ENCODE data around the gene VWA2. TPM values are rescaled to one million over a fixed set of nuclear protein-coding genes. Genes with fewer than 3 reads are reported as not detected.

VWA2 gene
- polyA plus RNA-seq, 1 of the 3 experiments (the other 2 are of a cell fraction) = not detected

DNA sequence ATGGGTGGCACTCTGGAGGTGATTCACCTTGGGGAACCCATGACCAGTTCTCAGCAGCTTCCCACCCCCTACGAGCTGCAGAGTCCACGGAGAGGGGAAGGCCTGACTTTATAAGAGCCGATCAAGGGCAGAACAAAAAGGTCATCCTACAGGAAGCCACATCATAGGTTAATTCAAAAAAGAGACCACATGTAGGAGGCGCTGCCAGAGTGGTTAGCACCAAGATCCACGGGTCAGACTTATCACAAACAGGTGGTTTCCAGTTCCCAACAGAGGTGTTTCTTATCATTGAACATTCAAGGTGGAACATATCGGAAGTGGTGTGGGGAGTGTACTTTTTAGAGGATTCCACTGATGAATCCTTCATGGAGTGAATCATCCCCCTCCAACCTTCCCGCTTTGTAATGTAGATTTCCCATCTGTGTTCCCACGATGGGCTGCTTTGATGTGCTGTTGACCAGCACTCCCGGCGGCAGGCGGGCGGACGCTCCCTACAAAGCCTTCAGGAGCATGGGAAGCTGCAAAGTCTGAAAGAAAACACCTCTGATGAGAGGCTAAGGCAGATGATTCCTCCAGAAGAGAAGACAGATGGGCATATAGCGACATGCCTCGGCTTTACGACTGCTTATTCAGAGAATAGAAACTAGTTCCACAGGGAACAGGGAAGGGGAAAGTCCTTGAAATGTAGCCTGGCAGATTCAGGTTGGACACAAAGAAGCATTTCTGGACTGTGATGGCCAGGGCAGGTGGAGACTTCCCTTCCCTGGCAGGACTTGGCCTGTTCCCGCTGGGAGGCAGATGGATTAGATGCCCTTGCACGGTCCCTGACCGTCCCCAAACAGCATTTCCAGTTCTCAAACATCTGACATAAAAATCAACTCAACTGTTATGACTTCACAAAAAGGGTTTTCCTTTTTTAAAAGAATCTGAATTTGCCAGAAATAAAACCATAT lies 98.7 kb downstream of the VWA2 start:
- H3K4me3 ChIP-seq (ENCODE audit: low read depth in 2 of 2, low read length in 1 of 2) = no peak overlapping the region
- WGBS (ENCODE audit: low lambda C conversion rate) = 91% methylated on average over 19 of the region's 19 CpGs
- H3K27me3 ChIP-seq (ENCODE audit: insufficient read depth) = peaks cover 5% of the 10 kb centered on the region; the same call in 1 of the 2 replicates
- H3F3A ChIP-seq (replicated peaks; ENCODE audit: insufficient read depth) = no peaks in the 10 kb centered on the region
- no peaks in the 10 kb centered on the region for H3K9me3 ChIP-seq
- H3K36me3 ChIP-seq (replicated peaks in 1 of 2; ENCODE audit: control insufficient read depth in 1 of 2, insufficient read depth in 2 of 2, low read length in 1 of 2) = no peaks in the 10 kb centered on the region
- no peaks in the 10 kb centered on the region for H4K20me1 ChIP-seq (ENCODE audit: insufficient read depth)
- H3K9ac ChIP-seq = no peak overlapping the region
- ChIA-PET POLR2A (no interaction called here), CTCF (no interaction called here)
- H3K9me2 ChIP-seq = no peaks in the 10 kb centered on the region
- no peaks in the 10 kb centered on the region for H3K79me2 ChIP-seq (ENCODE audit: insufficient read depth)
- H2AFZ ChIP-seq (ENCODE audit: low read depth) = no peak overlapping the region
- no peak for DNase-seq
- no peaks in the 10 kb centered on the region for H3K4me1 ChIP-seq (ENCODE audit: control insufficient read depth in 1 of 2, insufficient read depth in 2 of 2, low read depth in 1 of 2, low read length in 1 of 2)
- H3K27ac ChIP-seq (ENCODE audit: low read depth in 2 of 2, low read length in 1 of 2) = no peak overlapping the region
- H3K4me2 ChIP-seq = no peak overlapping the region
- TF ChIP-seq, protein P1, sequence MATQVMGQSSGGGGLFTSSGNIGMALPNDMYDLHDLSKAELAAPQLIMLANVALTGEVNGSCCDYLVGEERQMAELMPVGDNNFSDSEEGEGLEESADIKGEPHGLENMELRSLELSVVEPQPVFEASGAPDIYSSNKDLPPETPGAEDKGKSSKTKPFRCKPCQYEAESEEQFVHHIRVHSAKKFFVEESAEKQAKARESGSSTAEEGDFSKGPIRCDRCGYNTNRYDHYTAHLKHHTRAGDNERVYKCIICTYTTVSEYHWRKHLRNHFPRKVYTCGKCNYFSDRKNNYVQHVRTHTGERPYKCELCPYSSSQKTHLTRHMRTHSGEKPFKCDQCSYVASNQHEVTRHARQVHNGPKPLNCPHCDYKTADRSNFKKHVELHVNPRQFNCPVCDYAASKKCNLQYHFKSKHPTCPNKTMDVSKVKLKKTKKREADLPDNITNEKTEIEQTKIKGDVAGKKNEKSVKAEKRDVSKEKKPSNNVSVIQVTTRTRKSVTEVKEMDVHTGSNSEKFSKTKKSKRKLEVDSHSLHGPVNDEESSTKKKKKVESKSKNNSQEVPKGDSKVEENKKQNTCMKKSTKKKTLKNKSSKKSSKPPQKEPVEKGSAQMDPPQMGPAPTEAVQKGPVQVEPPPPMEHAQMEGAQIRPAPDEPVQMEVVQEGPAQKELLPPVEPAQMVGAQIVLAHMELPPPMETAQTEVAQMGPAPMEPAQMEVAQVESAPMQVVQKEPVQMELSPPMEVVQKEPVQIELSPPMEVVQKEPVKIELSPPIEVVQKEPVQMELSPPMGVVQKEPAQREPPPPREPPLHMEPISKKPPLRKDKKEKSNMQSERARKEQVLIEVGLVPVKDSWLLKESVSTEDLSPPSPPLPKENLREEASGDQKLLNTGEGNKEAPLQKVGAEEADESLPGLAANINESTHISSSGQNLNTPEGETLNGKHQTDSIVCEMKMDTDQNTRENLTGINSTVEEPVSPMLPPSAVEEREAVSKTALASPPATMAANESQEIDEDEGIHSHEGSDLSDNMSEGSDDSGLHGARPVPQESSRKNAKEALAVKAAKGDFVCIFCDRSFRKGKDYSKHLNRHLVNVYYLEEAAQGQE (IDR thresholded peaks at IDR 0.05; ENCODE audit: low read depth, low read length) = no peak
- TF ChIP-seq FOSL2 (IDR thresholded peaks at IDR 0.05; ENCODE audit: borderline replicate concordance, low read depth) (no peak), SMC3 (IDR thresholded peaks at IDR 0.05; ENCODE audit: low read depth, low read length) (no peak), YY1 (IDR thresholded peaks at IDR 0.05; ENCODE audit: low read depth) (no peak), FOXJ3 (CRISPR knock-in tag; IDR thresholded peaks at IDR 0.05) (no peak), SIN3A (IDR thresholded peaks at IDR 0.05; ENCODE audit: borderline replicate concordance, low read depth, low read length) (no peak), MEF2A (IDR thresholded peaks at IDR 0.05; ENCODE audit: borderline replicate concordance, low read depth) (no peak), MXI1 (IDR thresholded peaks at IDR 0.05; ENCODE audit: low read depth, low read length) (no peak), TAF1 (IDR thresholded peaks at IDR 0.05; ENCODE audit: borderline replicate concordance, low read depth, low read length) (no peak)
- TF ChIP-seq, protein P2, sequence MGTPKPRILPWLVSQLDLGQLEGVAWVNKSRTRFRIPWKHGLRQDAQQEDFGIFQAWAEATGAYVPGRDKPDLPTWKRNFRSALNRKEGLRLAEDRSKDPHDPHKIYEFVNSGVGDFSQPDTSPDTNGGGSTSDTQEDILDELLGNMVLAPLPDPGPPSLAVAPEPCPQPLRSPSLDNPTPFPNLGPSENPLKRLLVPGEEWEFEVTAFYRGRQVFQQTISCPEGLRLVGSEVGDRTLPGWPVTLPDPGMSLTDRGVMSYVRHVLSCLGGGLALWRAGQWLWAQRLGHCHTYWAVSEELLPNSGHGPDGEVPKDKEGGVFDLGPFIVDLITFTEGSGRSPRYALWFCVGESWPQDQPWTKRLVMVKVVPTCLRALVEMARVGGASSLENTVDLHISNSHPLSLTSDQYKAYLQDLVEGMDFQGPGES (IDR thresholded peaks at IDR 0.05; ENCODE audit: low read depth, low read length) = no peak
- TF ChIP-seq, protein P3, sequence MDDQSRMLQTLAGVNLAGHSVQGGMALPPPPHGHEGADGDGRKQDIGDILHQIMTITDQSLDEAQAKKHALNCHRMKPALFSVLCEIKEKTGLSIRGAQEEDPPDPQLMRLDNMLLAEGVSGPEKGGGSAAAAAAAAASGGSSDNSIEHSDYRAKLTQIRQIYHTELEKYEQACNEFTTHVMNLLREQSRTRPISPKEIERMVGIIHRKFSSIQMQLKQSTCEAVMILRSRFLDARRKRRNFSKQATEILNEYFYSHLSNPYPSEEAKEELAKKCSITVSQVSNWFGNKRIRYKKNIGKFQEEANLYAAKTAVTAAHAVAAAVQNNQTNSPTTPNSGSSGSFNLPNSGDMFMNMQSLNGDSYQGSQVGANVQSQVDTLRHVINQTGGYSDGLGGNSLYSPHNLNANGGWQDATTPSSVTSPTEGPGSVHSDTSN (IDR thresholded peaks at IDR 0.05) = no peak

Data from SK-N-SH (cell line).